ENCODE measurements around the gene RWDD1.

RWDD1 gene

DNA sequence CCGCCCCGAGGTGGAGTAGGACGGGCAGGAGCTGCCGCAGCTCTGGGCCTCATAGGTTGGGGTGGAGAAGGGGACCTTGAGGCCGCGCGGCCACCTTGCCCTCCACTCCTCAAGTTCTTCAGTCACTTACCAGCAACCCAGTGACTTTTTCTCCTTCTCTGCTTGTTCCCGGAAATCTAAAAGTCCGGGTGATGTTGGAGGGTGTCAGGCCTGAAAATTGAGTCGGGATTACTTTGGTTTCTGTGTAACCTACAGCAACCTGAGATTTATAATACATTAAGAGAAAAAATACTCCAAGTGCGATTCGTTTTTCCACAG is 338 bp downstream of the RWDD1 start:
- ChIA-PET POLR2A (no interaction called here), CTCF (interaction anchor here (1.0 to 4.7 kb wide), 10 partner anchors 9 to 356 kb away, joined by 3 to 51 read pairs (median 6); no protein-coding TSS in a partner anchor)

GRCh38 chr6:116572162-116572561 is 858 bp downstream of the RWDD1 start:
- POLR2A ChIA-PET, result no interaction called here
- CTCF ChIA-PET, result interaction anchor here (0.9 to 4.7 kb wide), 10 partner anchors 10 to 356 kb away, joined by 3 to 51 read pairs (median 4); no protein-coding TSS in a partner anchor
- no peak for TF ChIP-seq CTCF (IDR thresholded peaks at IDR 0.05; ENCODE audit: control extremely low read depth, extremely low read depth, low read depth, missing control alignments)
- DNase-seq (ENCODE audit: extremely low spot score), result peak; percentile 31

More for the DNA sequence above, 338 bp downstream of the RWDD1 start:
- TF ChIP-seq CTCF (IDR thresholded peaks at IDR 0.05; ENCODE audit: control extremely low read depth, extremely low read depth, low read depth, missing control alignments), result no peak
- DNase-seq (ENCODE audit: extremely low spot score), result no peak

DNA sequence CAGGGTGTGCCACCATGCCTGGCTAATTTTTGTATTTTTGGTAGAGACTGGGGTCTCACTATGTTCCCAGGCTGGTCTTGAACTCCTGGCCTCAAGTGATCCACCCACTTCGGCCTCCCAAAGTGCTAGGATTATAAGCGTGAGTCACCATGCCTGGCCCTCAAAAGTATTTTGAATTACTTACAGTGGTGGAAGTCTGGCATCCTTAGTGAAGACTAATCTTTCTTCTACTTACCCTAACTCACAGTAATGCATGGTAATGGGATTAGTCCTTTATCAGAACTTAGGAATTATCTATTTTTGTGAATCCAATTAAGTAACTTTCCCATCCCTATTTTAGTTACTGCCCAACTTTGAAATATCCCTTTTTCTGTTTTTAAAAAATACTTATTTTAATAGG is 3.9 kb downstream of the RWDD1 start:
- TF ChIP-seq CTCF (IDR thresholded peaks at IDR 0.05; ENCODE audit: control extremely low read depth, extremely low read depth, low read depth, missing control alignments), result no peak
- CTCF ChIA-PET, result no interaction called here
- no peak for DNase-seq (ENCODE audit: extremely low spot score)
- POLR2A ChIA-PET, result no interaction called here

GRCh38 chr6:116577486-116577885 is 6.2 kb downstream of the RWDD1 start:
- no peak for TF ChIP-seq CTCF (IDR thresholded peaks at IDR 0.05; ENCODE audit: control extremely low read depth, extremely low read depth, low read depth, missing control alignments)
- POLR2A ChIA-PET, result no interaction called here
- no peak for DNase-seq (ENCODE audit: extremely low spot score)
- CTCF ChIA-PET, result interaction anchor here (1.1 kb wide), 1 partner anchor 14 kb away, joined by 3 read pairs; no protein-coding TSS in a partner anchor

GRCh38 chr6:116578335-116578734 is 7.0 kb downstream of the RWDD1 start:
- TF ChIP-seq CTCF (IDR thresholded peaks at IDR 0.05; ENCODE audit: control extremely low read depth, extremely low read depth, low read depth, missing control alignments), result no peak
- POLR2A ChIA-PET, result no interaction called here

GRCh38 chr6:116579143-116579542 is 7.8 kb downstream of the RWDD1 start:
- TF ChIP-seq CTCF (IDR thresholded peaks at IDR 0.05; ENCODE audit: control extremely low read depth, extremely low read depth, low read depth, missing control alignments), result no peak
- DNase-seq (ENCODE audit: extremely low spot score), result no peak
- CTCF ChIA-PET, result interaction anchor here (1.3 to 3.1 kb wide), 4 partner anchors 8 to 18 kb away, joined by 3 to 9 read pairs (median 5); partner anchors contain the start of gene RWDD1

More at GRCh38 chr6:116578335-116578734, 7.0 kb downstream of the RWDD1 start:
- DNase-seq (ENCODE audit: extremely low spot score), result no peak
- CTCF ChIA-PET, result no interaction called here

More at GRCh38 chr6:116579143-116579542, 7.8 kb downstream of the RWDD1 start:
- POLR2A ChIA-PET, result no interaction called here
